H9 (cell line): Measurements from ENCODE around the gene TMCO4. TPM values are rescaled to one million over a fixed set of nuclear protein-coding genes. Genes with fewer than 3 reads are reported as not detected.

Source experiments
- DNase-seq: peaks from one replicate; pipeline ENCODE4 v3.0.0-alpha.2; 2017
- H2AFZ ChIP-seq: one replicate; pipeline ENCODE4 v1.6.1; 2013; ENCODE audit warnings: mild to moderate bottlenecking, low read length, control low read depth, moderate library complexity
- H2AK5ac ChIP-seq: 2 replicates; pipeline ENCODE4 v1.6.1; 2013; ENCODE audit warnings: low read length, control low read depth, mixed read lengths; ENCODE audit not compliant: insufficient read length
- H2BK120ac ChIP-seq: one replicate; pipeline ENCODE4 v1.6.1; 2013; ENCODE audit warnings: low read depth, mild to moderate bottlenecking, low read length, control low read depth, inconsistent platforms; ENCODE audit not compliant: poor library complexity, severe bottlenecking
- H2BK12ac ChIP-seq: 2 replicates; pipeline ENCODE4 v1.6.1; 2013; ENCODE audit warnings: low read length, control low read depth, mixed read lengths, low read depth; ENCODE audit not compliant: insufficient read length
- H2BK15ac ChIP-seq: 2 replicates; pipeline ENCODE4 v1.6.1; 2013; ENCODE audit warnings: low read depth, low read length, control low read depth
- H2BK20ac ChIP-seq: one replicate; pipeline ENCODE4 v1.6.1; 2013; ENCODE audit warnings: low read depth, mild to moderate bottlenecking, low read length, control low read depth, inconsistent platforms; ENCODE audit not compliant: poor library complexity, severe bottlenecking
- H2BK5ac ChIP-seq: 2 replicates; pipeline ENCODE4 v1.6.1; 2013; ENCODE audit warnings: low read length, control low read depth, mixed read lengths; ENCODE audit not compliant: insufficient read length
- H3K14ac ChIP-seq: 2 replicates; pipeline ENCODE4 v1.6.1; 2013; ENCODE audit warnings: low read length, control low read depth; ENCODE audit not compliant: insufficient read depth
- H3K18ac ChIP-seq: 2 replicates; pipeline ENCODE4 v1.6.1; 2013; ENCODE audit warnings: low read depth, mild to moderate bottlenecking, mixed read lengths, low read length, control low read depth; ENCODE audit not compliant: insufficient read length
- H3K23ac ChIP-seq: 2 replicates; pipeline ENCODE4 v1.6.1; 2013; ENCODE audit warnings: low read length, control low read depth, mixed read lengths, low read depth; ENCODE audit not compliant: insufficient read length
- H3K23me2 ChIP-seq: 2 replicates; pipeline ENCODE4 v1.6.1; 2013; ENCODE audit warnings: low read depth, mild to moderate bottlenecking, mixed read lengths, low read length, control low read depth; ENCODE audit not compliant: insufficient read length, poor library complexity, severe bottlenecking
- H3K27ac ChIP-seq: 2 replicates; pipeline ENCODE4 v1.5.1; 2013; ENCODE audit warnings: low read length, control low read depth, mixed read lengths, low read depth; ENCODE audit not compliant: insufficient read length
- H3K27me3 ChIP-seq: 2 replicates; pipeline ENCODE4 v1.6.1; 2013; ENCODE audit warnings: low read length, control low read depth, inconsistent platforms; ENCODE audit not compliant: insufficient read depth
- H3K4ac ChIP-seq: 2 replicates; pipeline ENCODE4 v1.6.1; 2013; ENCODE audit warnings: low read depth, mild to moderate bottlenecking, control low read depth, inconsistent platforms, low read length, moderate library complexity
- H3K4me1 ChIP-seq: 2 replicates; pipeline ENCODE4 v1.6.1; 2013; ENCODE audit warnings: low read length, control low read depth, inconsistent platforms; ENCODE audit not compliant: insufficient read depth
- H3K4me2 ChIP-seq: 2 replicates; pipeline ENCODE4 v1.6.1; 2013; ENCODE audit warnings: low read length, control low read depth, mixed read lengths; ENCODE audit not compliant: insufficient read length, insufficient read depth
- H3K56ac ChIP-seq: 2 replicates; pipeline ENCODE4 v1.6.1; 2013; ENCODE audit warnings: low read depth, mild to moderate bottlenecking, mixed read lengths, low read length, control low read depth; ENCODE audit not compliant: insufficient read length
- H3K79me1 ChIP-seq: 2 replicates; pipeline ENCODE4 v1.6.1; 2013; ENCODE audit warnings: low read depth, mild to moderate bottlenecking, moderate library complexity, low read length, control low read depth, inconsistent platforms; ENCODE audit not compliant: insufficient read depth, poor library complexity, severe bottlenecking
- H3K79me2 ChIP-seq: 2 replicates; pipeline ENCODE4 v1.6.1; 2013; ENCODE audit warnings: low read length, control low read depth, inconsistent platforms; ENCODE audit not compliant: insufficient read depth
- H3K9ac ChIP-seq: 2 replicates; pipeline ENCODE4 v1.6.1; 2013; ENCODE audit warnings: low read length, control low read depth, mixed read lengths; ENCODE audit not compliant: insufficient read length; ENCODE audit errors: extremely low read depth
- H3K9me3 ChIP-seq: one replicate; pipeline ENCODE4 v1.6.1; 2013; ENCODE audit warnings: low read depth, low read length, inconsistent platforms; ENCODE audit not compliant: control insufficient read depth
- H3T11ph ChIP-seq: one replicate; pipeline ENCODE4 v1.6.1; 2013; ENCODE audit warnings: mild to moderate bottlenecking, low read length, control low read depth, inconsistent platforms
- H4K20me1 ChIP-seq: one replicate; pipeline ENCODE4 v1.6.1; 2013; ENCODE audit not compliant: control insufficient read depth, insufficient read length, insufficient read depth
- H4K5ac ChIP-seq: 2 replicates; pipeline ENCODE4 v1.6.1; 2013; ENCODE audit warnings: low read depth, mild to moderate bottlenecking, mixed read lengths, low read length, control low read depth; ENCODE audit not compliant: insufficient read length
- H4K8ac ChIP-seq: replicated peaks from 2 replicates; pipeline ENCODE4 v1.6.1; 2013; ENCODE audit warnings: low read length, control low read depth, mixed read lengths, low read depth; ENCODE audit not compliant: insufficient read length
- H4K91ac ChIP-seq: 2 replicates; pipeline ENCODE4 v1.6.1; 2013; ENCODE audit warnings: low read depth, mild to moderate bottlenecking, moderate library complexity, mixed read lengths, low read length, control low read depth; ENCODE audit not compliant: insufficient read length
- H3K27ac Mint-ChIP-seq, 3 experiments: 2 replicates in 2 of 3; 3 replicates in 1 of 3; pipeline ENCODE4 v1.8.0; 2020 to 2021; ENCODE audit warnings: mixed read lengths in 3 of 3, mild to moderate bottlenecking in 1 of 3, moderate library complexity in 1 of 3
- H3K27me3 Mint-ChIP-seq: 2 replicates; pipeline ENCODE4 v1.8.0; 2021; ENCODE audit warnings: low read depth, mild to moderate bottlenecking, moderate library complexity, mixed read lengths
- H3K36me3 Mint-ChIP-seq, 3 experiments: 2 replicates in 2 of 3; 3 replicates in 1 of 3; pipeline ENCODE4 v1.8.0; 2020 to 2021; ENCODE audit warnings: low read depth in 3 of 3, mixed read lengths in 3 of 3; ENCODE audit not compliant: insufficient read depth in 1 of 3
- H3K4me1 Mint-ChIP-seq, 2 experiments: 2 replicates each; pipeline ENCODE4 v1.8.0; 2020; ENCODE audit warnings: mixed read lengths in 2 of 2
- H3K4me3 Mint-ChIP-seq, 2 experiments: 2 replicates in 1 of 2; 3 replicates in 1 of 2; pipeline ENCODE4 v1.8.0; 2020 to 2021; ENCODE audit warnings: mild to moderate bottlenecking in 2 of 2, mixed read lengths in 2 of 2, moderate library complexity in 1 of 2
- H3K9me3 Mint-ChIP-seq, 2 experiments: 2 replicates in 1 of 2; 3 replicates in 1 of 2; pipeline ENCODE4 v1.8.0; 2020; ENCODE audit warnings: mild to moderate bottlenecking in 2 of 2, mixed read lengths in 2 of 2, moderate library complexity in 1 of 2
- WGBS: extraction: QIAGEN DNeasy Blood & Tissue Kit; methylation state at CpG from one replicate; pipeline ENCODE4 v1.1.7; 2013; ENCODE audit warnings: missing lambda C conversion rate, low lambda C conversion rate, mixed read lengths; ENCODE audit not compliant: insufficient read length; ENCODE audit errors: extremely low coverage; 5-methylcytosine and 5-hydroxymethylcytosine counted together
- total RNA-seq: library from RNA; stranded (reverse); gene quantifications from 2 replicates; pipeline ENCODE4 v1.2.1, GENCODE V29; 2021
- TF ChIP-seq, protein P1 (sequence below): fragments of 200-600 bp; sonication (generic); conservative IDR thresholded peaks from 3 replicates; pipeline ENCODE4 v1.8.0; 2021; ENCODE audit warnings: antibody characterized with exemption, mild to moderate bottlenecking

Gene TMCO4
- total RNA-seq, 1 experiment from 2014 or later: 4.0 TPM

DNA sequence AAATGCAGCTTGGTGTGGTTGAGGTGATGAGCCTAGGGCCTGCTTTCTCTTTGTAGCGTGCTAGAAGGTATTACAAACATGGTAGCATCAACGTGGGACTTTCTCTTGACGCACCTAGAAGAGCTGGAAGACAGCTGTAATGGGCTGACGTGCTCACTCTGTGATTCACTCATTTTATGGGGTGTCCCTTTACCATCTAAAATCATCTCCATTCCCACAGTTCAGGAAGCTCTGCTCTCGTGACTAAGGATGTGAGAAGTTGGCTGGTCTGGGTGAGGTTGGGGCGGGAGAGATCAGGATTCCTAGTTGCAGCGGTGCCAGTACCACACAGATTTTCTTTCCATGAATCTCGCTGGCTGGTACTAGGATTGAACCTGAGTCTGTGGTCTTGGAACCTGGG, 130.8 kb downstream of the TMCO4 start:
- H3K4me1 ChIP-seq: no peaks in the 10 kb centered on the region
- H3K4ac ChIP-seq: no peak overlapping the region
- H2AK5ac ChIP-seq: no peak overlapping the region
- no peak overlapping the region for H4K8ac ChIP-seq
- no peaks in the 10 kb centered on the region for H3K79me2 ChIP-seq
- no peak overlapping the region for H2AFZ ChIP-seq
- H4K91ac ChIP-seq: no peak overlapping the region
- no peak overlapping the region for H2BK20ac ChIP-seq
- H3K79me1 ChIP-seq: no peaks in the 10 kb centered on the region
- H2BK15ac ChIP-seq: no peak overlapping the region
- TF ChIP-seq, protein P1, sequence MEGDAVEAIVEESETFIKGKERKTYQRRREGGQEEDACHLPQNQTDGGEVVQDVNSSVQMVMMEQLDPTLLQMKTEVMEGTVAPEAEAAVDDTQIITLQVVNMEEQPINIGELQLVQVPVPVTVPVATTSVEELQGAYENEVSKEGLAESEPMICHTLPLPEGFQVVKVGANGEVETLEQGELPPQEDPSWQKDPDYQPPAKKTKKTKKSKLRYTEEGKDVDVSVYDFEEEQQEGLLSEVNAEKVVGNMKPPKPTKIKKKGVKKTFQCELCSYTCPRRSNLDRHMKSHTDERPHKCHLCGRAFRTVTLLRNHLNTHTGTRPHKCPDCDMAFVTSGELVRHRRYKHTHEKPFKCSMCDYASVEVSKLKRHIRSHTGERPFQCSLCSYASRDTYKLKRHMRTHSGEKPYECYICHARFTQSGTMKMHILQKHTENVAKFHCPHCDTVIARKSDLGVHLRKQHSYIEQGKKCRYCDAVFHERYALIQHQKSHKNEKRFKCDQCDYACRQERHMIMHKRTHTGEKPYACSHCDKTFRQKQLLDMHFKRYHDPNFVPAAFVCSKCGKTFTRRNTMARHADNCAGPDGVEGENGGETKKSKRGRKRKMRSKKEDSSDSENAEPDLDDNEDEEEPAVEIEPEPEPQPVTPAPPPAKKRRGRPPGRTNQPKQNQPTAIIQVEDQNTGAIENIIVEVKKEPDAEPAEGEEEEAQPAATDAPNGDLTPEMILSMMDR: no peak
- Mint-ChIP-seq H3K9me3 (no peaks in the 10 kb centered on the region), H3K27me3 (peaks cover 81% of the 10 kb centered on the region), H3K4me3 (no peak overlapping the region), H3K4me1 (peaks cover 2 to 8% of the 10 kb centered on the region in 2 experiments; a peak in 3 of 4 replicates), H3K27ac (no peak overlapping the region), H3K36me3 (peaks cover 0 to 2% (median 0%) of the 10 kb centered on the region in 3 experiments; a peak in 1 of 7 replicates)
- no peak overlapping the region for H3K14ac ChIP-seq
- peaks cover 18% of the 10 kb centered on the region; the same call in 1 of the 2 replicates for H3K27me3 ChIP-seq
- H3K23me2 ChIP-seq: no peaks in the 10 kb centered on the region
- H2BK5ac ChIP-seq: no peak overlapping the region
- H4K5ac ChIP-seq: no peak overlapping the region
- H4K20me1 ChIP-seq: no peaks in the 10 kb centered on the region
- H3K56ac ChIP-seq: no peak overlapping the region
- no peak overlapping the region for H2BK120ac ChIP-seq
- no peak overlapping the region for H3K4me2 ChIP-seq
- H3T11ph ChIP-seq: no peak overlapping the region
- H3K18ac ChIP-seq: no peak overlapping the region
- no peak overlapping the region for H3K27ac ChIP-seq
- H3K9me3 ChIP-seq: no peaks in the 10 kb centered on the region
- WGBS: no CpG with 5 or more reads among the region's 8 CpGs
- H3K9ac ChIP-seq: no peak overlapping the region
- no peak for DNase-seq
- H2BK12ac ChIP-seq: no peak overlapping the region
- no peak overlapping the region for H3K23ac ChIP-seq
